ENCODE data around the gene COX4I1.

Gene COX4I1

DNA sequence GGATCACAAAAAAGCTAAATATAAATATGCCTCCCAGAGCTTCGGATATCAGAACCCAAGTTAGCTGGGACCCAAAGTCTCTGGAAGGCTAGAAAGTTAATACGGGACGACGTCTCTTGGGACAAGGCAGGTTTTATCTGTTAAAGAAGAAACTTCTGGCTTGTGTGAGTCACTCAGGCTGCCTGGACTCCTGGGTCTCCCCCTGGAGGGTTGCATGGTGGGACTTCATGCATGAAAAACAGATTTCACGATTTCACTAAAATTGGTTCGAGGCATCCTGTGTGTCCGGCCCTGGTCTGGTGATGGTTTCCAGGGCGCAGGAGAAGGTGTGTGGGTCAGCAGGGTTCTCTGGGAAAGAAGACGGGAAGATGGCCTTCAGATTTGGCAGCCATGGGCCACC, 47.0 kb downstream of the COX4I1 start:
- TF ChIP-seq, protein P1, sequence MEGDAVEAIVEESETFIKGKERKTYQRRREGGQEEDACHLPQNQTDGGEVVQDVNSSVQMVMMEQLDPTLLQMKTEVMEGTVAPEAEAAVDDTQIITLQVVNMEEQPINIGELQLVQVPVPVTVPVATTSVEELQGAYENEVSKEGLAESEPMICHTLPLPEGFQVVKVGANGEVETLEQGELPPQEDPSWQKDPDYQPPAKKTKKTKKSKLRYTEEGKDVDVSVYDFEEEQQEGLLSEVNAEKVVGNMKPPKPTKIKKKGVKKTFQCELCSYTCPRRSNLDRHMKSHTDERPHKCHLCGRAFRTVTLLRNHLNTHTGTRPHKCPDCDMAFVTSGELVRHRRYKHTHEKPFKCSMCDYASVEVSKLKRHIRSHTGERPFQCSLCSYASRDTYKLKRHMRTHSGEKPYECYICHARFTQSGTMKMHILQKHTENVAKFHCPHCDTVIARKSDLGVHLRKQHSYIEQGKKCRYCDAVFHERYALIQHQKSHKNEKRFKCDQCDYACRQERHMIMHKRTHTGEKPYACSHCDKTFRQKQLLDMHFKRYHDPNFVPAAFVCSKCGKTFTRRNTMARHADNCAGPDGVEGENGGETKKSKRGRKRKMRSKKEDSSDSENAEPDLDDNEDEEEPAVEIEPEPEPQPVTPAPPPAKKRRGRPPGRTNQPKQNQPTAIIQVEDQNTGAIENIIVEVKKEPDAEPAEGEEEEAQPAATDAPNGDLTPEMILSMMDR (IDR thresholded peaks at IDR 0.05): no peak
- Histone ChIP-seq H3K4me3 (no peak overlapping the region), H3K27ac (no peak overlapping the region)
- no peak for DNase-seq (ENCODE audit: low spot score)

DNA sequence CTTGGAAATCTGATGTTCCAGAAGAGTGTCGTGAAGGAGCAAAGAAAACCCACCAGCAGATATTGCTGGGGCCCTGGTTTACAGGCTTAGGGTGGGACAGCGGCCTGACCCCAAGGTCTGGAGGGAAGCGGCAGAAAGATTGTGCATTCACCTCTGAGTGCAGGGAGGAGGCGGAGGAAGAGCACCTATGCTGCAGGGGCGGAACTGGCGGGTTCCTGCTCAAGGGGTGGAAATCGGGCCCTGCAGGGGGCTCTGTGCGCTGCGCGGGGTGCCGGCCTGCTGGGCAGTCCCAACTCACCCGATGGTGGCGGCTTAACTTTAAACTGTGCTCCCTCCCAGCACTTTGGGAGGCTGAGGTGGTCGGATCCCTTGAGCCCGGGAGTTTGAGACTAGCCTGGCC, 47.5 kb downstream of the COX4I1 start:
- Histone ChIP-seq H3K27ac (no peak overlapping the region), H3K4me3 (no peak overlapping the region)
- TF ChIP-seq, protein P1 (IDR thresholded peaks at IDR 0.05): no peak
- no peak for DNase-seq (ENCODE audit: low spot score)

- Histone ChIP-seq H3K4me3 (no peak overlapping the region), H3K27ac (no peak overlapping the region)
- no peak for DNase-seq (ENCODE audit: low spot score)
- TF ChIP-seq, protein P1 (IDR thresholded peaks at IDR 0.05): no peak
Measured at GRCh38 chr16:85847681-85848601, 48.4 kb downstream of the COX4I1 start.

GRCh38 chr16:85848986-85849385, 49.5 kb downstream of the COX4I1 start:
- H3K27ac ChIP-seq: no peak overlapping the region
- TF ChIP-seq, protein P1 (IDR thresholded peaks at IDR 0.05): no peak
- DNase-seq (ENCODE audit: low spot score): no peak
- H3K4me3 ChIP-seq: no peak overlapping the region

DNA sequence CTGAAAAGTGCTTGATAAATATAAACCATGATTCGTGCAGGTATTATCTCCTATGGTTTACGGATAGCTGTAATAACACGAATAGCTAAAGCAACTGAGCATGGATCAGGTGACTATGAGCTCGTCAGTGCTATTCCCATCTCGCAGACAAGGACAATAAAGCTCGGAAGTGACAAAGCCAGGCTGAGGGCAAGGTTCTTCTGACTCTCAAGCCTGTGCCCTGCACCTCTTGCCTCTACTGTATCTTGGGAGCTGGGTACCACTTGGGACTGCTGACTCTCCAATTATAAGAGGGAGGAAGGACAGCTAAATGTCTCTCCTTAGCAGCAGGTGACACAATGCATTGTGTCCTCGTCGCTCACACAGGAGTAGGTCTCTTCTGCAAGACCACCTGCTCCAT, 49.9 kb downstream of the COX4I1 start:
- H3K4me3 ChIP-seq: no peak overlapping the region
- no peak overlapping the region for H3K27ac ChIP-seq
- no peak for DNase-seq (ENCODE audit: low spot score)
- TF ChIP-seq, protein P1 (IDR thresholded peaks at IDR 0.05): no peak

GRCh38 chr16:85850344-85850880, 50.9 kb downstream of the COX4I1 start:
- Histone ChIP-seq H3K4me3 (no peak overlapping the region), H3K27ac (no peak overlapping the region)
- peak; percentile 33 for DNase-seq (ENCODE audit: low spot score)
- TF ChIP-seq, protein P1 (IDR thresholded peaks at IDR 0.05): no peak
